Measurements from ENCODE around the gene ARHGAP19.
A peak's percentile ranks its signal among the peaks of the same experiment; 100 is the strongest.

ARHGAP19 gene

GRCh38 chr10:97328646-97329453 is 36.4 kb upstream of the ARHGAP19 start (continued):
- TF ChIP-seq ZBTB10 (tag by site-specific recombination; IDR thresholded peaks at IDR 0.05) (no peak), KLF17 (tag by site-specific recombination; IDR thresholded peaks at IDR 0.05) (peak; percentile 86), ZNF664 (tag by site-specific recombination; IDR thresholded peaks at IDR 0.05) (0 out of 2 replicates have a peak, but pooled peaks have one; percentile 29), ZXDB (tag by site-specific recombination; IDR thresholded peaks at IDR 0.05) (peak; percentile 76)

- CTCF ChIA-PET: interaction anchor here (0.6 to 1.8 kb wide), 3 partner anchors 8 to 49 kb away, joined by 4 to 7 read pairs (median 4); no protein-coding TSS in a partner anchor
- POLR2A ChIA-PET: interaction anchor here (0.7 to 1.1 kb wide), 2 partner anchors 8 to 20 kb away, joined by 3 read pairs; partner anchors contain the start of gene FRAT1
- peak; percentile 71 for TF ChIP-seq PRDM1 (tag by site-specific recombination; IDR thresholded peaks at IDR 0.05)
- no peak for TF ChIP-seq ZNF585B (tag by site-specific recombination; IDR thresholded peaks at IDR 0.05)
- TF ChIP-seq ZNF664 (tag by site-specific recombination; IDR thresholded peaks at IDR 0.05): peak; percentile 81; the same call in 1 of the 2 replicates
- H3K4me1 ChIP-seq (ENCODE audit: control insufficient read depth, insufficient read depth, low read length): peaks cover 10% of the 10 kb centered on the region
- H3K36me3 ChIP-seq (ENCODE audit: control insufficient read depth in 2 of 2, insufficient read depth in 1 of 2, low read length in 2 of 2): peaks cover 3 to 12% of the 10 kb centered on the region in 2 experiments; a peak in 2 of 3 replicates
- H3K9me3 ChIP-seq (ENCODE audit: control insufficient read depth, insufficient read depth, low read depth, low read length): no peaks in the 10 kb centered on the region
- H3K4me3 ChIP-seq (ENCODE audit: low read depth, low read length): no peak overlapping the region
- H3K27ac ChIP-seq (ENCODE audit: extremely low read depth, low read depth, low read length): no peak overlapping the region
Measured at GRCh38 chr10:97327348-97328294, 35.2 kb upstream of the ARHGAP19 start.

- no peaks in the 10 kb centered on the region for H3K9me3 ChIP-seq (ENCODE audit: control insufficient read depth, insufficient read depth, low read depth, low read length)
- ChIA-PET CTCF (interaction anchor here (0.6 to 1.8 kb wide), 2 partner anchors 47 to 815 kb away, joined by 3 to 7 read pairs; no protein-coding TSS in a partner anchor), POLR2A (interaction anchor here (1.2 kb wide), 1 partner anchor 9 kb away, joined by 3 read pairs; the partner anchor contains the start of gene FRAT2)
- H3K4me3 ChIP-seq (ENCODE audit: low read depth, low read length): no peak overlapping the region
- H3K36me3 ChIP-seq (ENCODE audit: control insufficient read depth in 2 of 2, insufficient read depth in 1 of 2, low read length in 2 of 2): peaks cover 3 to 6% of the 10 kb centered on the region in 2 experiments; a peak in 2 of 3 replicates
- no peak overlapping the region for H3K27ac ChIP-seq (ENCODE audit: extremely low read depth, low read depth, low read length)
- H3K4me1 ChIP-seq (ENCODE audit: control insufficient read depth, insufficient read depth, low read length): peaks cover 7% of the 10 kb centered on the region
- no peak for TF ChIP-seq ZNF692 (tag by site-specific recombination; IDR thresholded peaks at IDR 0.05)
- no peak for TF ChIP-seq ZNF239 (tag by site-specific recombination; IDR thresholded peaks at IDR 0.05)
- no peak for TF ChIP-seq ZNF433 (tag by site-specific recombination; IDR thresholded peaks at IDR 0.05; ENCODE audit: low read depth)
- no peak for TF ChIP-seq SCRT1 (tag by site-specific recombination; IDR thresholded peaks at IDR 0.05; ENCODE audit: borderline replicate concordance)
Measured at GRCh38 chr10:97325754-97326153, 33.3 kb upstream of the ARHGAP19 start.
